Measurements from ENCODE around the gene GOLGA8A. TPM values are rescaled to one million over a fixed set of nuclear protein-coding genes. Genes with fewer than 3 reads are reported as not detected.
A peak's percentile ranks its signal among the peaks of the same experiment; 100 is the strongest.

Gene GOLGA8A, protein sequence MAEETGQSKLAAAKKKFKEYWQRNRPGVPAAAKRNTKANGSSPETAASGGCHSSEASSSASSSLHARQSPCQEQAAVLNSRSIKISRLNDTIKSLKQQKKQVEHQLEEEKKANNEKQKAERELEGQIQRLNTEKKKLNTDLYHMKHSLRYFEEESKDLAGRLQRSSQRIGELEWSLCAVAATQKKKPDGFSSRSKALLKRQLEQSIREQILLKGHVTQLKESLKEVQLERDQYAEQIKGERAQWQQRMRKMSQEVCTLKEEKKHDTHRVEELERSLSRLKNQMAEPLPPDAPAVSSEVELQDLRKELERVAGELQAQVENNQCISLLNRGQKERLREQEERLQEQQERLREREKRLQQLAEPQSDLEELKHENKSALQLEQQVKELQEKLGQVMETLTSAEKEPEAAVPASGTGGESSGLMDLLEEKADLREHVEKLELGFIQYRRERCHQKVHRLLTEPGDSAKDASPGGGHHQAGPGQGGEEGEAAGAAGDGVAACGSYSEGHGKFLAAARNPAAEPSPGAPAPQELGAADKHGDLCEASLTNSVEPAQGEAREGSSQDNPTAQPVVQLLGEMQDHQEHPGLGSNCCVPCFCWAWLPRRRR
- total RNA-seq (100 to 1,000 TPM; 276 to 295 TPM), total RNA-seq (46.8 to 259 (median 164) reads per million in 172 experiments)
- polyA plus RNA-seq (2013, experiment 1 of 2), result 97.1 TPM
- 209 TPM for polyA plus RNA-seq (2013, experiment 2 of 2)

DNA sequence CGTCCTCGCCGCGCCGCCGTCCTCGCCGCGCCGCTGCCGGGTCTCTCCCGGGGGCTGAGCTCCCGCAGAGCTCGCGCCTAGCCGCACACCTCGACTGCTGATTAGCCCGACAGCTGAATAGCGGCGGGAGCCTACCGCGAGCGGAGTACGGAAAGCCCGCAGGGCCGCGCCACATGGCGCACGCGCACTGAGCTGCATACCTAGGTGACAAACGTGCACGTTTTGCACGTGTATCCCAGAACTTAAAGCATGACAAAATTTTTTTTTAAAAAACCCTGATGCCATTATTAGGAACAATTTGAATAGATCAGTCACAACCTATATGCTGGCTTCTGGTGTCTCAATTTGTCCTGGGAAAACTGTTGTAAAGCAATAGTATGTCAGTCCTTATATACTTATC lies at the start of gene GOLGA8A:
Gene GOLGA8A (minus strand): TSS at position 122 of the 400 bp plus-strand sequence. CDS start 48,117 bp downstream, outside the sequence.
- Mint-ChIP-seq H3K4me3 (peak within 1 kb of the TSS; percentile 100), H3K27me3 (peaks cover 5% of the 10 kb centered on the region), H3K4me1 (ENCODE audit: low read depth) (peaks cover 27% of the 10 kb centered on the region), H3K9me3 (no peaks in the 10 kb centered on the region), H3K36me3 (ENCODE audit: low read depth) (peaks cover 41% of the 10 kb centered on the region), H3K27ac (peak within 1 kb of the TSS; percentile 96)
- TF ChIP-seq, protein P1, sequence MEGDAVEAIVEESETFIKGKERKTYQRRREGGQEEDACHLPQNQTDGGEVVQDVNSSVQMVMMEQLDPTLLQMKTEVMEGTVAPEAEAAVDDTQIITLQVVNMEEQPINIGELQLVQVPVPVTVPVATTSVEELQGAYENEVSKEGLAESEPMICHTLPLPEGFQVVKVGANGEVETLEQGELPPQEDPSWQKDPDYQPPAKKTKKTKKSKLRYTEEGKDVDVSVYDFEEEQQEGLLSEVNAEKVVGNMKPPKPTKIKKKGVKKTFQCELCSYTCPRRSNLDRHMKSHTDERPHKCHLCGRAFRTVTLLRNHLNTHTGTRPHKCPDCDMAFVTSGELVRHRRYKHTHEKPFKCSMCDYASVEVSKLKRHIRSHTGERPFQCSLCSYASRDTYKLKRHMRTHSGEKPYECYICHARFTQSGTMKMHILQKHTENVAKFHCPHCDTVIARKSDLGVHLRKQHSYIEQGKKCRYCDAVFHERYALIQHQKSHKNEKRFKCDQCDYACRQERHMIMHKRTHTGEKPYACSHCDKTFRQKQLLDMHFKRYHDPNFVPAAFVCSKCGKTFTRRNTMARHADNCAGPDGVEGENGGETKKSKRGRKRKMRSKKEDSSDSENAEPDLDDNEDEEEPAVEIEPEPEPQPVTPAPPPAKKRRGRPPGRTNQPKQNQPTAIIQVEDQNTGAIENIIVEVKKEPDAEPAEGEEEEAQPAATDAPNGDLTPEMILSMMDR (IDR thresholded peaks at IDR 0.05), result no peak
- DNase-seq (peak; percentile 72 to 93 (median 84)), ATAC-seq (ENCODE audit: poor library complexity) (peak; percentile 79)
- peak within 1 kb of the TSS in 1 of 2 donors; percentile 7 for H3K27ac ChIP-seq (ENCODE audit: low read depth in 1 of 2, low read length in 2 of 2)
- H3K9me3 ChIP-seq (ENCODE audit: control insufficient read depth in 1 of 2, insufficient read depth in 1 of 2, low read length in 2 of 2), result no peaks in the 10 kb centered on the region
- intact Hi-C loops (cut with DNase I, micrococcal nuclease), result loop anchor here in 1 of 2 experiments (10.0 kb wide), 1 partner anchor 213 kb away; the partner anchor contains the start of gene EMC4
- H3K36me3 ChIP-seq (ENCODE audit: insufficient read depth, low read length), result peaks cover 5% of the 10 kb centered on the region
- CTCF ChIA-PET, result no interaction called here
- peaks cover 17% of the 10 kb centered on the region for H3K4me1 ChIP-seq (ENCODE audit: insufficient read depth, low read length)
- H3K4me3 ChIP-seq (ENCODE audit: low read length), result peak within 1 kb of the TSS; percentile 60
- POLR2A ChIA-PET, result interaction anchor here (0.5 to 2.4 kb wide), 10 partner anchors 15 to 551 kb away, joined by 3 to 15 read pairs (median 5); partner anchors contain the start of genes EMC7, GOLGA8B, KATNBL1 and LPCAT4
- H3K27me3 ChIP-seq (ENCODE audit: control insufficient read depth in 1 of 2, insufficient read depth in 2 of 2, low read length in 2 of 2), result no peaks in the 10 kb centered on the region

DNA sequence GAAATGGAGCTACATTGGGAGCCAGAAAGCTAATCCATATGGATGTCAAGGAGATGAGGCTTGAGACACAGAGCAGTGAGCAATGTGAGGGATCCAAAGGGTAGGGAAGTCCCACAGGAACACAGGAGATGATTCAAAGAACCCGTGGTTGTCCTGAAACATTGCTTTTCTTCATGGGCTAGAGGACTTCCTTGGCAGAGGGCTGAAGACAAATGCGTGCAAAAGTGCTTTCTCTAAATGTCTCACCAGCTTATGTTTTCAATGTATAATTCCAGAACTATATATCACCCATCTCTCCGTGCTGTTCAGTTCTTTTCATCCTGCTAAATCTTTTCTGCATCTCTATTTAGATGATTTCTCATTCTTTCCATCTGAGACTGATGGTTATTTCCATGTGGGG lies 46.0 kb upstream of the GOLGA8A start:
- peaks cover 0 to 32% of the 10 kb centered on the region in 2 experiments for H3K27me3 ChIP-seq (ENCODE audit: control insufficient read depth in 1 of 2, insufficient read depth in 2 of 2, low read length in 2 of 2)
- Mint-ChIP-seq H3K27ac (no peak overlapping the region), H3K4me1 (ENCODE audit: low read depth) (no peaks in the 10 kb centered on the region), H3K9me3 (no peaks in the 10 kb centered on the region), H3K27me3 (peaks cover 83% of the 10 kb centered on the region), H3K4me3 (no peak overlapping the region), H3K36me3 (ENCODE audit: low read depth) (no peaks in the 10 kb centered on the region)
- intact Hi-C loops (cut with DNase I, micrococcal nuclease), result no loop called here
- H3K4me3 ChIP-seq (ENCODE audit: low read length), result no peak overlapping the region
- ATAC-seq (ENCODE audit: poor library complexity), result no peak
- TF ChIP-seq, protein P1 (IDR thresholded peaks at IDR 0.05), result no peak
- H3K4me1 ChIP-seq (ENCODE audit: insufficient read depth, low read length), result no peaks in the 10 kb centered on the region
- no peaks in the 10 kb centered on the region for H3K36me3 ChIP-seq (ENCODE audit: insufficient read depth, low read length)
- CTCF ChIA-PET, result no interaction called here
- H3K27ac ChIP-seq (ENCODE audit: low read depth in 1 of 2, low read length in 2 of 2), result no peak overlapping the region
- no peak for DNase-seq
- H3K9me3 ChIP-seq (ENCODE audit: control insufficient read depth in 1 of 2, insufficient read depth in 1 of 2, low read length in 2 of 2), result no peaks in the 10 kb centered on the region
- POLR2A ChIA-PET, result no interaction called here

DNA sequence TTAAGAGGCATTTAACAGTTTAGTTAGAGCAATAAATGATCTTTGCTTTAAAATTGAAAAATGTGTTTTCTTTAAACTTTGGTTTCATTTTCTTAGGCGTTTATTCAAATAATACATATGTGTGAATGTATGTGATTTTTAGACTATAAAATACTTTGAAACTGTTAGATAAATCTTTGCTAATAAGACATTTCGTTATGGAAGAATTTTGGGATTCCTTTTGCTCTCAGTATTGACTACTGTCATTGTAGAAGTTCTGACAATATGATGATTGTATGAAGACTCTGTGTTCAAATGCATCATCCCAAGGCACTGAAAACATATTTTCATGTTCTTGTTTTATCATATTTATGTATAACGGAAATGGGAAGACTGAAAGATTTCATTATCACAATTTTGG lies 43.8 kb upstream of the GOLGA8A start:
- Mint-ChIP-seq H3K4me3 (no peak overlapping the region), H3K4me1 (ENCODE audit: low read depth) (no peaks in the 10 kb centered on the region), H3K9me3 (no peaks in the 10 kb centered on the region), H3K27ac (no peak overlapping the region), H3K27me3 (peaks cover 83% of the 10 kb centered on the region), H3K36me3 (ENCODE audit: low read depth) (no peaks in the 10 kb centered on the region)
- H3K4me1 ChIP-seq (ENCODE audit: insufficient read depth, low read length), result no peaks in the 10 kb centered on the region
- DNase-seq (no peak), ATAC-seq (ENCODE audit: poor library complexity) (no peak)
- no peak overlapping the region for H3K4me3 ChIP-seq (ENCODE audit: low read length)
- no peaks in the 10 kb centered on the region for H3K36me3 ChIP-seq (ENCODE audit: insufficient read depth, low read length)
- TF ChIP-seq, protein P1 (IDR thresholded peaks at IDR 0.05), result no peak
- CTCF ChIA-PET, result no interaction called here
- H3K27me3 ChIP-seq (ENCODE audit: control insufficient read depth in 1 of 2, insufficient read depth in 2 of 2, low read length in 2 of 2), result peaks cover 0 to 31% of the 10 kb centered on the region in 2 experiments
- H3K27ac ChIP-seq (ENCODE audit: low read depth in 1 of 2, low read length in 2 of 2), result no peak overlapping the region
- H3K9me3 ChIP-seq (ENCODE audit: control insufficient read depth in 1 of 2, insufficient read depth in 1 of 2, low read length in 2 of 2), result no peaks in the 10 kb centered on the region
- POLR2A ChIA-PET, result no interaction called here
- intact Hi-C loops (cut with DNase I, micrococcal nuclease), result no loop called here

Data from CD4-positive, alpha-beta T cell (primary cell).